ENCODE data around the gene RPL39L.
"Not testable (repeated sequence)": the region's sequence is repeated elsewhere in the genome, so short reads cannot be mapped to it uniquely, and the experiment has no call there.

RPL39L gene

DNA sequence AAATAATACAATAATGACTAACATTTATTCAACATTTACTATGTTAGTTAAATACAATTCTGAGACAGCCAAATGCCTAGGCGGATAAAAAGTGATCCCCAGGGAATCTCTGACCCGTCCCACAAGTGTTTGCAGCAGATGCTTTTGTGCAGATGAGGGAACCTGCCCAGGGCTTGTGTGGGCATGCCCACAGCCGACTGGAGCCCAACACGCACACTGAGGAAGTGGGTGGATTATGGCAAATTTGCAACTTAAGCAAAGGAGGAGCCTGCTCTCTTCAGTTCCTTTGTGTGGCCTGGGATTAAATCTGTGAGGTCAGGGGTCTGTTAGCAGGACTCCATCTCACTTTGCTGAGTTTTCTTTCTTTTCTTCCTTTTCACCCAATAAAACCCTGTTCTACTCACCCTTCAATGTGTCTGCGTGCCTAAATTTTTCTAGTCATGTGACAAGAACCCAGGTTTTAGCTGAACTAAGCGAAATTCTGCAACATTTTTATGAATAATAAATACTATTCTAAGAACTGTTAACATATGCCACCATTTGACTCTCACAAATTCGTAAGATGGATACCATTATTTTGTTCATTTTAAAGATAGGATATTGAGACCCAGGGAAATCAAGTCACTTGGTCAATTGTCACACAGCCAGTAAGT, 44.0 kb upstream of the RPL39L start:
- POLR2A ChIA-PET: no interaction called here
- DNase-seq (ENCODE audit: extremely low spot score): no peak
- TF ChIP-seq, protein P1, sequence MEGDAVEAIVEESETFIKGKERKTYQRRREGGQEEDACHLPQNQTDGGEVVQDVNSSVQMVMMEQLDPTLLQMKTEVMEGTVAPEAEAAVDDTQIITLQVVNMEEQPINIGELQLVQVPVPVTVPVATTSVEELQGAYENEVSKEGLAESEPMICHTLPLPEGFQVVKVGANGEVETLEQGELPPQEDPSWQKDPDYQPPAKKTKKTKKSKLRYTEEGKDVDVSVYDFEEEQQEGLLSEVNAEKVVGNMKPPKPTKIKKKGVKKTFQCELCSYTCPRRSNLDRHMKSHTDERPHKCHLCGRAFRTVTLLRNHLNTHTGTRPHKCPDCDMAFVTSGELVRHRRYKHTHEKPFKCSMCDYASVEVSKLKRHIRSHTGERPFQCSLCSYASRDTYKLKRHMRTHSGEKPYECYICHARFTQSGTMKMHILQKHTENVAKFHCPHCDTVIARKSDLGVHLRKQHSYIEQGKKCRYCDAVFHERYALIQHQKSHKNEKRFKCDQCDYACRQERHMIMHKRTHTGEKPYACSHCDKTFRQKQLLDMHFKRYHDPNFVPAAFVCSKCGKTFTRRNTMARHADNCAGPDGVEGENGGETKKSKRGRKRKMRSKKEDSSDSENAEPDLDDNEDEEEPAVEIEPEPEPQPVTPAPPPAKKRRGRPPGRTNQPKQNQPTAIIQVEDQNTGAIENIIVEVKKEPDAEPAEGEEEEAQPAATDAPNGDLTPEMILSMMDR (IDR thresholded peaks at IDR 0.05; ENCODE audit: control extremely low read depth, extremely low read depth, low read depth, missing control alignments): no peak
- CTCF ChIA-PET: interaction anchor here (1.0 to 2.0 kb wide), 4 partner anchors 8 to 569 kb away, joined by 3 to 7 read pairs (median 4); no protein-coding TSS in a partner anchor

DNA sequence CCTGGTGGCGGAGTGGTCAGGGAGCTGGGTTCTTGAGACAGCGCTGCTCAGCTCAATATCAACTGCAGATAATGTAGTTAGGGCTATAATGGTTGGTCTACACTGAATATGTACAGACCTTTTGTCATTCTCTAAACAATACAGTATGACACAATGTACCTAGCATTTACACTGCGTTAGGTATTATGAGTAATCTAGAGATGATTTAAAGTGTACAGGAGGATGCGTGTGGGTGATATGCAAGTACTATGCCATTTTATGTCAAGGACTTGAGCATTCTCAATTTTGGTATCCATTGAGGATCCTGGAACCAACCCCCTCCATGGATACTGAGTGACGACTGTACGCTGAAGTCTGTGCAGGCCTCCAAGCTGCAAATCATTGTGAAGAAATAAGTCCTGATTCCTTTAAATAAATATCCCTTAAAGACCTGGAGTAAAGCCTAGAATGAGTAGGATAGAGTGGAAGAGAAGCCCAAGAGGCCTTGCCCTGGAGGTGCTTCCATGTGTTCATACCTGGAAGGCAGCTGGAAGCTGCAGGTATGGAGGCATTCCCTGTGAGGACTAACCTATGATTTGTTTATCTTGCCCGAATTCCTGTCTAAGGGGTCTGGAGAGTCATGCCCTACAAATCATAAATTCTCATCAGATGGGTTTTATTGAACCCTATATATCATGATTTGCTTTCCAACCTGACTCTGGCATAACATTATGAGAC, 42.3 kb upstream of the RPL39L start:
- ChIA-PET POLR2A (no interaction called here), CTCF (interaction anchor here (1.2 to 2.0 kb wide), 4 partner anchors 10 to 42 kb away, joined by 3 to 7 read pairs (median 4); partner anchors contain the start of gene RPL39L)
- no peak for DNase-seq (ENCODE audit: extremely low spot score)
- TF ChIP-seq, protein P1 (IDR thresholded peaks at IDR 0.05; ENCODE audit: control extremely low read depth, extremely low read depth, low read depth, missing control alignments): no peak

DNA sequence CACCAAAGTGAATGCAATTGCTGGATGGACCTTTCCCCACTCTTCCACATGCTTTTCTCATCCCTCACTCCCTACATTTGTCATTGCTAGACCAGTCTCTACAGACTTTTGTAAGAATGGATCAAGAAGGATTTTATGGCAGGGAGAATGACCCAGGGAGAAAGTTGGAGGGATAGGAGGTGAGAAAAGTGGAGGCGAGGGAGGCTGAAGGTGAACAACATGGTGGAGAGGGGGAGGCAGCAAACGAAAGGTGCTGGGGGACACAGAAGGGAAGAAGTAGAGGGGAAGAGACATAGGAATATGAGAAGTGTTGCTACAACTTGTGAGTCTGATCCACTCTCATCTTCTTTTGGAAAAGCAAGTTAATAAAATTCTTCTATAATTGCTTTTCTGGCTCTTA, 33.6 kb upstream of the RPL39L start:
- POLR2A ChIA-PET: no interaction called here
- DNase-seq (ENCODE audit: extremely low spot score): no peak
- CTCF ChIA-PET: interaction anchor here (1.3 kb wide), 1 partner anchor 34 kb away, joined by 3 read pairs; the partner anchor contains the start of gene RPL39L
- TF ChIP-seq, protein P1 (IDR thresholded peaks at IDR 0.05; ENCODE audit: control extremely low read depth, extremely low read depth, low read depth, missing control alignments): no peak

DNA sequence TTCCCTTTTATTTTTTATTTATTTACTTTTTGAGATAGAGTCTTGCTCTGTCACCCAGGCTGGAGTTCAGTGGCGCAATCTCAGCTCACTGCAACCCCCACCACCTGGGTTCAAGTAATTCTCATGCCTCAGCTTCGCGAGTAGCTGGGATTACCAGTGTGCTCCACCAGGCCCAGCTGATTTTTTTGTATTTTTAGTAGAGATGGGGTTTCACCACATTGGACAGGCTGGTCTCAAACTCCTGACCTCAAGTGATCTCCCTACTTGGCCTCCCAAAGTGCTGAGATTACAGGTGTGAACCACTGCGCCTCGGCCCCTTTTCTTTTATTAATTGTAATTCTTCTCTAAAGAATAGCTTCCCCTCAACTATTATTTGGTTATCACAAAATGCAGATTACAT, 31.6 kb upstream of the RPL39L start:
- POLR2A ChIA-PET; DNase-seq (ENCODE audit: extremely low spot score): not testable (repeated sequence)
- CTCF ChIA-PET: interaction anchor here (0.9 kb wide), 1 partner anchor 321 kb away, joined by 3 read pairs; no protein-coding TSS in a partner anchor

DNA sequence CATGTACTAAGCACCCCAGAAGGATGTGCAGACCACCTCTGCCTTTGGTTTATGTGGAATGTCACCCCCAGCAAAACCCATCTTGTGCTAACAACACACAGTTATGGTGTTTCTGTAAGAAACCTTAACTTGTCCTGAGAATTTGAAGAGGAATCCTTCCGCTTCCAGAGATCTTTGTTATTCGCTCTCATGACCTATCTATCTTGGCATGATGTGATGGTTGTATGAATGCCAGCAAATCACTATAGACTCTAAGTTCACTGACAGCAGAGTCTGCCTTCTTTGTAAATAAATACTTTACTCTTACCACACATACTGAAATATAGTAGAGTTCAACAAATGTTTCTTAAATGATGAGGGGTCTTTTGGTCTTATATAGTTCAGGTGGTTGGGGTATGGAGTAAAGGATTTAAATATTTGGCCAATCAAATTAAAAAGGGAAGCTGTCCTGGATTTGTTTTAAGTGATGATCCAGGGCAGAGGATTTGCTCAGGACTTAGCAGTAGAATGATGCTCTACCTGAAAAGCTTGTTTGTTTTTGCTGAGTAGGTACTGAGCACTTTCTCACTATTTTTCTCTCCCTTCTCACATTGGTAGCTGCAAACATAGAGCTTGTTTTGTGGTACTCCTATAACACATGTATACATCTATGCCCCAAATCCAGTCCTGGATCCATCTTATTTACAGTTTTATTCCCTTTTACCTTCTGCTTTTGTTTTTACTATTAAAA, 30.1 kb upstream of the RPL39L start:
- ChIA-PET POLR2A (no interaction called here), CTCF (interaction anchor here (1.6 to 2.8 kb wide), 2 partner anchors 19 to 56 kb away, joined by 5 to 10 read pairs; no protein-coding TSS in a partner anchor)
- DNase-seq (ENCODE audit: extremely low spot score): no peak
- TF ChIP-seq, protein P1 (IDR thresholded peaks at IDR 0.05; ENCODE audit: control extremely low read depth, extremely low read depth, low read depth, missing control alignments): no peak

DNA sequence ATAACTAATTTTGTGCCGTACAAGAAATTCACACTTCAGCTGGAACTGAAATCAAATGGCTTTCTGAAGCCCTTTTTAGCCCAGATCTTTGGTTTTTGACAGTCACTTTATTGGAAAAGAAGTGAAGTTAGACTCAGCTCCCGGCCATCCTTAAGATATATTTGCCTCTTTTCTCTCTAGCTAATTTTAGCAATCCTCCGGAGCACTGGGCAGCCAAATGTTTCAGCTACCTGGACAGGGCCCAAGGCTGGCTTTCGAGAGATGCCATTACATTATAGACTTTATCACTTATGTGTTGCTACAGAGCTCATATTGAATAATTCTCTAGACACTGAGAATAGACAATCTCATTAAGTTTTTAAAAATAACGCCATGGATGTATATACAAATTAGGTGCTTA, 28.5 kb upstream of the RPL39L start:
- CTCF ChIA-PET: interaction anchor here (1.0 to 2.8 kb wide), 4 partner anchors 28 to 318 kb away, joined by 3 to 10 read pairs (median 7); partner anchors contain the start of gene RPL39L
- POLR2A ChIA-PET: interaction anchor here (0.5 kb wide), 1 partner anchor 270 kb away, joined by 3 read pairs; no protein-coding TSS in a partner anchor
- DNase-seq (ENCODE audit: extremely low spot score): no peak
- TF ChIP-seq, protein P1 (IDR thresholded peaks at IDR 0.05; ENCODE audit: control extremely low read depth, extremely low read depth, low read depth, missing control alignments): no peak
